BE2C (cell line): Measurements from ENCODE around the gene SAMD4B.

Source experiments
- DNase-seq: peaks from one replicate; pipeline ENCODE4 v3.0.0-alpha.2; 2020
- H3K27me3 ChIP-seq: fragments of 250-450 bp; sonication (Bioruptor Pico); 2 replicates; pipeline ENCODE4 v1.5.1; 2020; ENCODE audit warnings: mild to moderate bottlenecking
- H3K36me3 ChIP-seq: fragments of 250-450 bp; sonication (Bioruptor Pico); 2 replicates; pipeline ENCODE4 v1.5.1; 2020; ENCODE audit warnings: mild to moderate bottlenecking
- H3K4me1 ChIP-seq: fragments of 250-450 bp; sonication (Bioruptor Pico); 2 replicates; pipeline ENCODE4 v1.5.1; 2020
- H3K4me3 ChIP-seq: 2 replicates; pipeline ENCODE4 v1.5.1; 2011; ENCODE audit warnings: low read depth, low read length
- H3K9me3 ChIP-seq: fragments of 250-450 bp; sonication (Bioruptor Pico); 2 replicates; pipeline ENCODE4 v1.5.1; 2020
- TF ChIP-seq, protein P1 (sequence below): IDR thresholded peaks from 2 replicates; pipeline ENCODE4 v1.5.1; 2012; ENCODE audit warnings: mild to moderate bottlenecking, low read depth, low read length

Gene SAMD4B

DNA sequence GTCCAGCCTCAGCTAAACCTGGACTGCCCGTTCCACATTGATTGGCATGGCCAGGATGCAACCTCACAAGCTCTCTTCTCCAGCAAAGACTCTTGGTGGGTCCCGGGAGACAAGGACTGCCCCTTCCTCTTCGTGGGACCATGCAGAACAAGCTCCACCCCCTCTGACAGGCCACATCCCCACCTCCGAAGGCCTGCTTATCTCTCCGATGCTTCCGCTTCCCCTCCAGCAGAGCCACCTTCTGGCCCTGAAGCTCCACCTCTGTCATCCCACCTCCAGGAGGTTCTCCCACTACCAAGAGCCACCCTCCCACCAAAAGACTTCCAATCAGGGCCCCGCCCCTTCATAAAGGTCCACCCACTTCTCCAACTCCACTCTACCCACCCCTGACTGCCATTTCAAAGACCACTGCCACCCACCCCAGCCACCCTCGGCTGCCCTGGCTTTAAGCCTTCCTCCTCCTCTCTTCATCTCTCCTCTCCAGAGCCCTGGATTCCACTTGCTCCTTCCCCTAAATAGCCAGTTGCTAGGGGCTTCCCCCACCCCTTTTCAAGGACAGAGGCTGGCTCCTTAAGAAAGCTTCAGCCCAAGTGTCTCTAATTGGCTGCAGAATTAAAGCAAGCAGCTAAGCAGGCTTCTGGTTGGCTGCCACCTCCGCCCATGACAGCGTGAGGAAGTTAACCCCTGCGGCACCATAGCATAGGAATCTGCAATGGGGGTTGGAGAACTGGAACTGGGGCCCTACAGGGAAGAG, 31.5 kb upstream of the SAMD4B start:
- TF ChIP-seq, protein P1, sequence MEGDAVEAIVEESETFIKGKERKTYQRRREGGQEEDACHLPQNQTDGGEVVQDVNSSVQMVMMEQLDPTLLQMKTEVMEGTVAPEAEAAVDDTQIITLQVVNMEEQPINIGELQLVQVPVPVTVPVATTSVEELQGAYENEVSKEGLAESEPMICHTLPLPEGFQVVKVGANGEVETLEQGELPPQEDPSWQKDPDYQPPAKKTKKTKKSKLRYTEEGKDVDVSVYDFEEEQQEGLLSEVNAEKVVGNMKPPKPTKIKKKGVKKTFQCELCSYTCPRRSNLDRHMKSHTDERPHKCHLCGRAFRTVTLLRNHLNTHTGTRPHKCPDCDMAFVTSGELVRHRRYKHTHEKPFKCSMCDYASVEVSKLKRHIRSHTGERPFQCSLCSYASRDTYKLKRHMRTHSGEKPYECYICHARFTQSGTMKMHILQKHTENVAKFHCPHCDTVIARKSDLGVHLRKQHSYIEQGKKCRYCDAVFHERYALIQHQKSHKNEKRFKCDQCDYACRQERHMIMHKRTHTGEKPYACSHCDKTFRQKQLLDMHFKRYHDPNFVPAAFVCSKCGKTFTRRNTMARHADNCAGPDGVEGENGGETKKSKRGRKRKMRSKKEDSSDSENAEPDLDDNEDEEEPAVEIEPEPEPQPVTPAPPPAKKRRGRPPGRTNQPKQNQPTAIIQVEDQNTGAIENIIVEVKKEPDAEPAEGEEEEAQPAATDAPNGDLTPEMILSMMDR, result no peak
- Histone ChIP-seq H3K9me3 (no peaks in the 10 kb centered on the region), H3K4me3 (no peak overlapping the region), H3K27me3 (no peaks in the 10 kb centered on the region), H3K36me3 (no peaks in the 10 kb centered on the region), H3K4me1 (no peaks in the 10 kb centered on the region)
- no peak for DNase-seq

DNA sequence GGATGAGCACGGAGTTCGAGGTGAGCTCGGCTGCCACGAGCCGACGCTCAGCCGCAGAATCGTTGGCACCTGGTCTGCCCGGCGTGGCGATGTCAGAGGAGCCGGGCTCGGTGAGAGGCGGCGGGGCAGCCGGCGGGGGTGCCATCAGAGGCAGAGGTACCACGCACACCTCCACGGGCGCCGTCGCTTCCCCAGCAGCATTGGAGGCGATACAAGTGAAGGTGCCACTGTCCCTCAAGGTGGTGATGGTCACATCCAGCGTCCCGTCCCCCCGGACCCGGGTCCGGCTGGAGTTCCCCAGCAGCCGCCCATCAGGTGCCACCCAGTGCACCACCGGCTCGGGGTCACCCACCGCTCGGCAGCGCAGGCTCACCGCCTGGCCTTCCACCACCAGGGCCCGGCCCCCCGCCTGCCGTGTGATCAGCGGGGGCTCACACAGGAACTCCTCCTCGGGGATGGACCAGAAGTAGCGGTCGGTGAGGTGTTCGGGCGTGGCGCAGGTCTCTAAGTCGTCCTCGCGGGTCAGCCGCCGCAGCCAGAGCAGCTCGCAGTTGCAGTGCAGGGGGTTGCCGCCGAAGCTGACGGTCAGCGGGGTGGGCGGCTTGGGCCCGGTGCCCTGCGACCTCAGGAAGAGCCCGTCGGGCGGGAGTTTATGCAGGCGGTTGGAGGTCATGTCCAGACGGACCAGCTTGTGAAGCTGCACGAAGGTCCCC, 28.0 kb upstream of the SAMD4B start:
- Histone ChIP-seq H3K27me3 (no peaks in the 10 kb centered on the region), H3K9me3 (no peaks in the 10 kb centered on the region), H3K36me3 (no peaks in the 10 kb centered on the region), H3K4me1 (no peaks in the 10 kb centered on the region), H3K4me3 (no peak overlapping the region)
- TF ChIP-seq, protein P1, result no peak
- no peak for DNase-seq

DNA sequence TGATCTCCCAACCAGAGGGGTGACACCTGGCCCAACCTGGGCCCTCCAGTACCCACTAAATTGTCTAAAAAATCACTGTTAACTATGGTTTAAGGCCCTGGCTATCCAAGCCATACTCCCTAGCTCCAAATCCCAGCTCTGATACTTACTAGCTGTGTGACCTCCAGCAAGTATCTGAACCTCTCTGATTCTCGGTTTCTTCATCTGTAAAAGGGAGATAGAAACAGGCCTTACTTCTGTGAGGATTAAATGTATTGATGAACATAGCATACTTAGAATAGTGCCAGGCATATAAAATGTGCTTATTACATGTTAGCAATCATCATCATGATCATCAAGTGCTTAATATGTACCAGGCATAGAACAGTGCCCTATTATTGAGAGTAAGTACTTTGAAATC, 26.3 kb upstream of the SAMD4B start:
- TF ChIP-seq, protein P1, result no peak
- Histone ChIP-seq H3K27me3 (0 out of 2 replicates have a peak, but pooled peaks cover 3% of the 10 kb centered on the region), H3K36me3 (no peaks in the 10 kb centered on the region), H3K9me3 (no peaks in the 10 kb centered on the region), H3K4me1 (no peaks in the 10 kb centered on the region), H3K4me3 (no peak overlapping the region)
- DNase-seq, result no peak

DNA sequence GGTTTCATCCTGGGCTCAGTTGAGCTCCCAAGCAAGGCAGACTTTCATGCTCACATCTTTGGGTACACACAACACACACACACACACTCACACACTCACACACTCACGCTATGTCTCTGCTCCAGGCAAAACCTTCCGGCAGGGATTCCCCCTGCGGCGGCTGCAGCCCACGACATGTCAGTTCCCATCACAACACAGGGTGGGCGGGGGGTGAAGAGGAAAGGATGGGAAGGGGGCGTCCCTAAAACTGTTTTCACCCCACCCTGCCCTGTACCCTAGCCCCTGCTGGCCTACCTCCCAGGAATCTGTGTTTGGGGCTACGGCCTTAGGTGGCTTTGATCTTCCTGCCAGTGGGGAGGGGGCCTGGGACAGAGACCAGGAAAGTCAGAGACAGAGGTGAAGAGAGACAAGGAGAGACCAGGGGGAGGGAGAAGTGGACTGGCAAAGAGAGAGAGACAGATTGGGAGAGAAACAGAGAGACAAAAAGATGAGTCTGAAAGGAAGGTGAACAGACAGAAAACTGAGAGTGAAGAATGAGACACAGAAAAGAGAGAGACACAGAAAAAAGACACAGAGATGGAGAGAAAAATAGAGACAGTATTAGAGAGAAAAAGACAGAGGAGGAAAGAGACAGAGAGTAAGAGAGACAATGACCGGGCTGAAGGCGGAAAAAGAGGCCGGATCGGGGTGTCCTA, 25.4 kb upstream of the SAMD4B start:
- no peaks in the 10 kb centered on the region for H3K9me3 ChIP-seq
- no peak overlapping the region for H3K4me3 ChIP-seq
- TF ChIP-seq, protein P1, result no peak
- no peaks in the 10 kb centered on the region for H3K4me1 ChIP-seq
- 0 out of 2 replicates have a peak, but pooled peaks cover 3% of the 10 kb centered on the region for H3K27me3 ChIP-seq
- no peak for DNase-seq
- no peaks in the 10 kb centered on the region for H3K36me3 ChIP-seq

DNA sequence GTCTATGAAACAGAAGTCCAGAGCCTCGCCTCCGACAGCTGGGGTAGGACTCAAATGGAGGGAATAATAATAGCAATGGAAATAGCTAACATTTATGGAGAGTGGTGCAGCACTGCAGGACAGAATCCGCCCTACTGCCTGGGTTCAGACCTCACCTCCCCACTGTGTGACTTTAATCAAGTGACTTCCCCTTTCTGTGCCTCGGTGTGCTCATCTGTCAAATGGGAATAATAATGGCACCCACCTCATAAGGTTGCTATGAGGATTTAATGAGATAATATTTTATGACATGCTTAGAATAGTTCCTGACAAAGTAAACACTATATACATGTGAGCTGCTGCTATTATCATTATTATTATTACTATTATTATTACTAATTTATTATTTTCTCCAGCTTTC, 24.7 kb upstream of the SAMD4B start:
- H3K9me3 ChIP-seq, result no peaks in the 10 kb centered on the region
- no peaks in the 10 kb centered on the region for H3K4me1 ChIP-seq
- no peaks in the 10 kb centered on the region for H3K36me3 ChIP-seq
- no peak overlapping the region for H3K4me3 ChIP-seq
- DNase-seq, result no peak
- H3K27me3 ChIP-seq, result 0 out of 2 replicates have a peak, but pooled peaks cover 3% of the 10 kb centered on the region
- TF ChIP-seq, protein P1, result no peak

DNA sequence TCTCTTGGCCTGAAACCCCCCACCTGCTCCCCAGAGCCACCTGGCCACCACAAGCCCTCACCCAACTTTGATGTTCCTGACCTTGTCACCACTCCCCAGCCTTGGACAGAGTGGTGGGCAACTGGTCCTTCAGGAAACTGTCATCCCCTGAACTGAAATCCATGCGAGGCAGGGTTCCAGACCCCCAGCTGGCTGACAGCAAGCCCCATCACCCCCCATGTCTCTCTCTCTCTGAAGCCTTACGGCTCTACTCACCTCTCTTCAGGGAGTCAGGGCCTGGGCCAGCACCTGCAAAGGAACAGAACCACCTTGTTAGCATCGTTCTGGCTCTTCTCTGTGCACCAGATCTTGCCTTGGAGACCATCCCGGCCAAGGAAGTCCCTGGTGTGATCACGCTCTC, 24.1 kb upstream of the SAMD4B start:
- TF ChIP-seq, protein P1, result no peak
- no peak for DNase-seq
- no peaks in the 10 kb centered on the region for H3K9me3 ChIP-seq
- H3K4me1 ChIP-seq, result no peaks in the 10 kb centered on the region
- H3K27me3 ChIP-seq, result 0 out of 2 replicates have a peak, but pooled peaks cover 3% of the 10 kb centered on the region
- H3K4me3 ChIP-seq, result no peak overlapping the region
- H3K36me3 ChIP-seq, result no peaks in the 10 kb centered on the region
